Left ventricle myocardium inferior (tissue), 1 donor: ENCODE results near the gene ADCY5. TPM values are rescaled to one million over a fixed set of nuclear protein-coding genes. Genes with fewer than 3 reads are reported as not detected.
"Not testable (repeated sequence)": the region's sequence is repeated elsewhere in the genome, so short reads cannot be mapped to it uniquely, and the experiment has no call there.

Experiments
- DNase-seq: peaks from one replicate; pipeline ENCODE4 v3.0.0-alpha.2; 2020
- H3K27ac ChIP-seq: fragments of 200-600 bp; replicated peaks from 2 replicates; pipeline ENCODE4 v1.8.0; 2021
- H3K27me3 ChIP-seq: fragments of 200-600 bp; 2 replicates; pipeline ENCODE4 v1.8.0; 2021; ENCODE audit warnings: low read depth
- H3K36me3 ChIP-seq: fragments of 200-600 bp; 2 replicates; pipeline ENCODE4 v1.8.0; 2021
- H3K4me1 ChIP-seq: fragments of 200-600 bp; 2 replicates; pipeline ENCODE4 v1.8.0; 2021
- H3K4me3 ChIP-seq: fragments of 200-600 bp; 2 replicates; pipeline ENCODE4 v1.8.0; 2021; ENCODE audit warnings: mild to moderate bottlenecking, moderate library complexity
- H3K9me3 ChIP-seq: fragments of 200-600 bp; replicated peaks from 2 replicates; pipeline ENCODE4 v1.8.0; 2021
- CTCF ChIP-seq: fragments of 200-600 bp; IDR thresholded peaks from 2 replicates; pipeline ENCODE4 v1.8.0; 2021; ENCODE audit warnings: antibody characterized with exemption, mild to moderate bottlenecking, borderline replicate concordance
- intact Hi-C: fragments of 100-400 bp; cut with micrococcal nuclease; formaldehyde crosslinking; loops from one replicate; pipeline ENCODE4 v1.11.0; 2022
- long read RNA-seq: library from polyadenylated mRNA; unstranded; transcript quantifications from one replicate; pipeline ENCODE4 v2.0.0, GENCODE V29; 2021
- total RNA-seq: library from RNA; stranded (reverse); fragmentation: NEBNext Ultra II Directional; extraction: Animal tissue kit (Norgen Biotek cat#: 25700); gene quantifications from one replicate; pipeline ENCODE4 v1.2.1, GENCODE V29; 2021
- donor health status: DM: no; HTN: yes; CAD: no; lungs with severe emphysema.

ADCY5 gene
- 249 TPM for total RNA-seq
- long read RNA-seq, full-length matches to known transcripts: 281 of 668 reads
- long read RNA-seq, partial matches to known transcripts: 204 of 668 reads
- long read RNA-seq, other reads (novel, unspliced or antisense): 183 of 668 reads

DNA sequence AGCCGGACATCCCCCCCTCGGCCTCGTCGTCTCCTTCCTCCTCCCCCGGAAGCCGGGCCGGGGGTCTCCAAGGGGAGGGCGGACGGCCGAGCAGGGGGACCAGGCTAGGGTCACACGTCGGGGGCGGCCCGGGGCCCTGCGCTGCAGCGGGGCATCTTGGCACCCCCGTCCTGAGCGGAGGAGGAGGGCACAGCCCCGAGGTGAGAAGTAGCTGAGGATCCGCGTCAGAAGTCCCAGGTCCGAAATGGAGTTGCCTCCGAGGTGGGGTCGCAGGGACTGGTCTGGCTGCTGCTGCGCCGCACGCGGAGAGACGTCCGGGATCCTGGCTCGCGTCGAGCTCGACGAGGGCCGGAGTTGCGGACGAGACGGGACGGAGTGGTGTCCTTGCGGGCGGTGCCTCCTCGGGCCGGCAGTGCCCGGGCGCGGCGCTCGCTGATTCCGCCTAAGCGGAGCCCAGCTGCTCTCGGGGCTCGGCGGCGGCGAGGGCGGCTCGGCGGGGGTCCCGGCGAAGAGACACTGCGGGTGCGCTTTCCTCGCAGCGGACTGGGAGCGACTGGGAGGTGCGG lies at the start of gene ADCY5:
Gene ADCY5, minus strand, starts transcription at position 555 of the 566 bp plus-strand sequence. Its CDS starts 545 bp downstream, at position 10.
- intact Hi-C loops: no loop called here
- Histone ChIP-seq H3K27me3 (peaks cover 58% of the 10 kb centered on the region), H3K4me1 (peaks cover 51% of the 10 kb centered on the region), H3K9me3 (no peaks in the 10 kb centered on the region), H3K27ac (peak within 1 kb of the TSS; percentile 92), H3K36me3 (peaks cover 7% of the 10 kb centered on the region), H3K4me3 (peak within 1 kb of the TSS; percentile 86)
- no peak for TF ChIP-seq CTCF
- no peak for DNase-seq

GRCh38 chr3:123493912-123494311 lies 45.0 kb upstream of the ADCY5 start:
- TF ChIP-seq CTCF: no peak
- peaks cover 33% of the 10 kb centered on the region for H3K4me1 ChIP-seq
- no peaks in the 10 kb centered on the region for H3K9me3 ChIP-seq
- H3K36me3 ChIP-seq: peaks cover 21% of the 10 kb centered on the region
- H3K27me3 ChIP-seq: no peaks in the 10 kb centered on the region
- DNase-seq: no peak
- no peak overlapping the region for H3K27ac ChIP-seq
- intact Hi-C loops: no loop called here
- no peak overlapping the region for H3K4me3 ChIP-seq

GRCh38 chr3:123491966-123492587 lies 43.2 kb upstream of the ADCY5 start:
- H3K27ac ChIP-seq: peak overlapping the region; percentile 44
- intact Hi-C loops: no loop called here
- peaks cover 49% of the 10 kb centered on the region for H3K4me1 ChIP-seq

GRCh38 chr3:123489400-123490004 lies 40.6 kb upstream of the ADCY5 start:
- peak overlapping the region; percentile 17 for H3K4me3 ChIP-seq
- peak; percentile 73 for DNase-seq
- H3K9me3 ChIP-seq: no peaks in the 10 kb centered on the region
- no peaks in the 10 kb centered on the region for H3K27me3 ChIP-seq
- peak; percentile 91 for TF ChIP-seq CTCF
- intact Hi-C loops: loop anchor here (2.0 kb wide), 1 partner anchor 163 kb away; no protein-coding TSS in a partner anchor
- peak overlapping the region; percentile 72 for H3K27ac ChIP-seq
- H3K36me3 ChIP-seq: peaks cover 5% of the 10 kb centered on the region
- H3K4me1 ChIP-seq: peaks cover 53% of the 10 kb centered on the region

More at GRCh38 chr3:123491966-123492587, 43.2 kb upstream of the ADCY5 start:
- Histone ChIP-seq H3K9me3 (no peaks in the 10 kb centered on the region), H3K27me3 (no peaks in the 10 kb centered on the region), H3K4me3 (no peak overlapping the region), H3K36me3 (peaks cover 5% of the 10 kb centered on the region)
- DNase-seq: no peak
- no peak for TF ChIP-seq CTCF

GRCh38 chr3:123488645-123489347 lies 39.9 kb upstream of the ADCY5 start:
- DNase-seq: no peak
- Histone ChIP-seq H3K4me1 (peaks cover 46% of the 10 kb centered on the region), H3K27me3 (no peaks in the 10 kb centered on the region), H3K27ac (peak overlapping the region; percentile 72), H3K4me3 (peak overlapping the region; percentile 17), H3K9me3 (no peaks in the 10 kb centered on the region), H3K36me3 (peaks cover 3% of the 10 kb centered on the region)
- no peak for TF ChIP-seq CTCF
- intact Hi-C loops: loop anchor here (2.0 kb wide), 1 partner anchor 162 kb away; no protein-coding TSS in a partner anchor

- H3K4me3 ChIP-seq, H3K9me3 ChIP-seq, DNase-seq, intact Hi-C loops, H3K36me3 ChIP-seq, H3K27me3 ChIP-seq: not testable (repeated sequence)
- H3K27ac ChIP-seq: peak overlapping the region; percentile 38
- H3K4me1 ChIP-seq: peaks cover 33% of the 10 kb centered on the region
These were observed 38.2 kb upstream of the ADCY5 start for GRCh38 chr3:123487063-123487462.
